ENCODE results near the gene CTF1. TPM values are rescaled to one million over a fixed set of nuclear protein-coding genes. Genes with fewer than 3 reads are reported as not detected.

CTF1 gene
- total RNA-seq, 1 experiment from 2014 or later: 11.6 TPM

GRCh38 chr16:30894540-30895368, 1.7 kb upstream of the CTF1 start:
- Histone ChIP-seq H3K4me1 (replicated peaks; ENCODE audit: insufficient read depth) (peaks cover 34% of the 10 kb centered on the region), H3K4me2 (peak overlapping the region; percentile 83), H4K20me1 (ENCODE audit: insufficient read depth) (no peaks in the 10 kb centered on the region), H2AFZ (peak overlapping the region; percentile 82), H3F3A (ENCODE audit: insufficient read depth, low read depth) (peaks cover 32% of the 10 kb centered on the region), H3K9me3 (ENCODE audit: insufficient read depth, low read depth) (no peaks in the 10 kb centered on the region), H3K36me3 (ENCODE audit: low read depth) (no peaks in the 10 kb centered on the region), H3K4me3 (peak overlapping the region; percentile 45; the same call in 1 of the 2 replicates), H3K9me2 (ENCODE audit: insufficient read depth) (no peaks in the 10 kb centered on the region), H3K27me3 (ENCODE audit: insufficient read depth, low read depth) (no peaks in the 10 kb centered on the region), H3K79me2 (ENCODE audit: low read depth) (peaks cover 9% of the 10 kb centered on the region), H3K27ac (peak overlapping the region; percentile 88)
- DNase-seq: no peak
- intact Hi-C loops (cut with micrococcal nuclease; ENCODE audit: unreplicated experiment): loop anchor here (1.0 to 5.0 kb wide), 4 partner anchors 19 to 242 kb away; partner anchors contain the start of gene PRR14
- TF ChIP-seq EZH2 (IDR thresholded peaks at IDR 0.05; ENCODE audit: low read depth) (no peak), CTCF (conservative IDR thresholded peaks at IDR 0.05) (0 out of 2 replicates have a peak, but pooled peaks have one; percentile 15)
- ChIA-PET CTCF (no interaction called here), POLR2A (ENCODE audit: unreplicated experiment) (no interaction called here)
- BruUV-seq (replicated peaks): TSS peak; percentile 48

GRCh38 chr16:30895627-30896260, 670 bp upstream of the CTF1 start:
- no peaks in the 10 kb centered on the region for H3K27me3 ChIP-seq (ENCODE audit: insufficient read depth, low read depth)
- H3K9me3 ChIP-seq (ENCODE audit: insufficient read depth, low read depth): no peaks in the 10 kb centered on the region
- TF ChIP-seq EZH2 (IDR thresholded peaks at IDR 0.05; ENCODE audit: low read depth) (no peak), CTCF (conservative IDR thresholded peaks at IDR 0.05) (no peak)
- peak overlapping the region; percentile 88 for H3K27ac ChIP-seq
- intact Hi-C loops (cut with micrococcal nuclease; ENCODE audit: unreplicated experiment): loop anchor here (1.0 to 5.0 kb wide), 5 partner anchors 27 to 243 kb away; partner anchors contain the start of genes PRR14 and SRCAP
- no TSS peak for BruUV-seq (replicated peaks)
- H3K4me2 ChIP-seq: peak overlapping the region; percentile 83
- peak overlapping the region; percentile 82 for H2AFZ ChIP-seq
- H3F3A ChIP-seq (ENCODE audit: insufficient read depth, low read depth): peaks cover 32% of the 10 kb centered on the region
- peaks cover 9% of the 10 kb centered on the region for H3K79me2 ChIP-seq (ENCODE audit: low read depth)
- H3K4me3 ChIP-seq: peak overlapping the region; percentile 83
- H3K4me1 ChIP-seq (replicated peaks; ENCODE audit: insufficient read depth): peaks cover 34% of the 10 kb centered on the region
- DNase-seq: no peak
- H3K9me2 ChIP-seq (ENCODE audit: insufficient read depth): no peaks in the 10 kb centered on the region
- no peaks in the 10 kb centered on the region for H4K20me1 ChIP-seq (ENCODE audit: insufficient read depth)
- ChIA-PET POLR2A (ENCODE audit: unreplicated experiment) (interaction anchor here (0.6 to 1.0 kb wide), 9 partner anchors 17 to 980 kb away, joined by 3 to 12 read pairs (median 4); partner anchors contain the start of genes FBXL19, ZNF646 and ZNF668), CTCF (interaction anchor here (0.6 to 1.6 kb wide), 5 partner anchors 28 to 951 kb away, joined by 4 to 12 read pairs (median 7); partner anchors contain the start of gene FBXL19)
- H3K36me3 ChIP-seq (ENCODE audit: low read depth): no peaks in the 10 kb centered on the region
